ENCODE data around the gene MRPS25. TPM values are rescaled to one million over a fixed set of nuclear protein-coding genes. Genes with fewer than 3 reads are reported as not detected.
A peak's percentile ranks its signal among the peaks of the same experiment; 100 is the strongest.

Gene MRPS25
- total and polyA plus RNA-seq, 9 of the 15 experiments (the other 6 are each of a cell fraction or from before 2014, with no cell fraction given) = 34.3 to 129 (median 78.2) TPM

- TF ChIP-seq E2F6 (IDR thresholded peaks at IDR 0.05; ENCODE audit: borderline replicate concordance in 1 of 2, extremely low read depth in 1 of 2, insufficient read depth in 1 of 2, insufficient read length in 1 of 2, low read depth in 1 of 2, low read length in 1 of 2, poor library complexity in 1 of 2, severe bottlenecking in 1 of 2) (peak; percentile 91 to 94), MTF1 (CRISPR knock-in tag; IDR thresholded peaks at IDR 0.05; ENCODE audit: borderline replicate concordance) (no peak), SIN3B (IDR thresholded peaks at IDR 0.05; ENCODE audit: low read depth) (no peak), IRF1 (CRISPR knock-in tag; IDR thresholded peaks at IDR 0.05; ENCODE audit: borderline replicate concordance) (no peak), OTX1 (CRISPR knock-in tag; IDR thresholded peaks at IDR 0.05) (peak; percentile 84; the same call in 1 of the 2 replicates), SMARCA4 (IDR thresholded peaks at IDR 0.05) (no peak), RBBP5 (IDR thresholded peaks at IDR 0.05; ENCODE audit: borderline replicate concordance, insufficient read depth, low read length, poor library complexity, severe bottlenecking) (peak; percentile 90), ZBTB43 (CRISPR knock-in tag; IDR thresholded peaks at IDR 0.05) (peak; percentile 88), PRMT5 (CRISPR knock-in tag; IDR thresholded peaks at IDR 0.05) (no peak), MITF (IDR thresholded peaks at IDR 0.05) (0 out of 2 replicates have a peak, but pooled peaks have one; percentile 26), MED1 (CRISPR knock-in tag; IDR thresholded peaks at IDR 0.05; ENCODE audit: borderline replicate concordance) (no peak), FOXA1 (IDR thresholded peaks at IDR 0.05; ENCODE audit: borderline replicate concordance) (no peak), LEF1 (IDR thresholded peaks at IDR 0.05) (no peak), CTCF (IDR thresholded peaks at IDR 0.05 in 2 of 3, conservative IDR thresholded peaks at IDR 0.05 in 1 of 3; ENCODE audit: insufficient read depth in 2 of 3, low read depth in 1 of 3, low read length in 3 of 3) (0 out of 6 replicates have a peak, but pooled peaks of 2 of the 3 experiments have one; percentile 1 to 12)
- TF ChIP-seq, protein P1, sequence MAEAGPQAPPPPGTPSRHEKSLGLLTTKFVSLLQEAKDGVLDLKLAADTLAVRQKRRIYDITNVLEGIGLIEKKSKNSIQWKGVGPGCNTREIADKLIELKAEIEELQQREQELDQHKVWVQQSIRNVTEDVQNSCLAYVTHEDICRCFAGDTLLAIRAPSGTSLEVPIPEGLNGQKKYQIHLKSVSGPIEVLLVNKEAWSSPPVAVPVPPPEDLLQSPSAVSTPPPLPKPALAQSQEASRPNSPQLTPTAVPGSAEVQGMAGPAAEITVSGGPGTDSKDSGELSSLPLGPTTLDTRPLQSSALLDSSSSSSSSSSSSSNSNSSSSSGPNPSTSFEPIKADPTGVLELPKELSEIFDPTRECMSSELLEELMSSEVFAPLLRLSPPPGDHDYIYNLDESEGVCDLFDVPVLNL (CRISPR knock-in tag; IDR thresholded peaks at IDR 0.05; ENCODE audit: low read depth) = no peak
These were observed at the start of gene MRPS25 (continued) for GRCh38 chr3:15064835-15065549.

All from K562 (cell line).